ENCODE results near the gene CCR3.

- no peak for TF ChIP-seq CTCF (conservative IDR thresholded peaks at IDR 0.05; ENCODE audit: low read length)
- no peak for TF ChIP-seq EZH2phosphoT487 (IDR thresholded peaks at IDR 0.05; ENCODE audit: borderline replicate concordance)
These were observed 72.3 kb downstream of the CCR3 start for GRCh38 chr3:46314517-46314916.
